ENCODE results near the gene LINGO3.
"Not testable (repeated sequence)": the region's sequence is repeated elsewhere in the genome, so short reads cannot be mapped to it uniquely, and the experiment has no call there.

Gene LINGO3

GRCh38 chr19:2302319-2303210, 5.4 kb downstream of the LINGO3 start:
- peak; percentile 28 for DNase-seq

- DNase-seq, result no peak
Observed at GRCh38 chr19:2300533-2300932, 7.4 kb downstream of the LINGO3 start.

GRCh38 chr19:2296141-2296540, 11.8 kb downstream of the LINGO3 start:
- no peak for DNase-seq

GRCh38 chr19:2294687-2295335, 13.1 kb downstream of the LINGO3 start:
- no peak for DNase-seq

GRCh38 chr19:2291185-2291751, 16.7 kb downstream of the LINGO3 start:
- DNase-seq, result no peak

GRCh38 chr19:2290441-2291184, 17.3 kb downstream of the LINGO3 start:
- DNase-seq, result no peak

- peak; percentile 59 for DNase-seq
Observed at GRCh38 chr19:2289714-2290435, 18.1 kb downstream of the LINGO3 start.

GRCh38 chr19:2288818-2289713, 18.9 kb downstream of the LINGO3 start:
- DNase-seq, result no peak

- no peak for DNase-seq
Observed at GRCh38 chr19:2288338-2288817, 19.6 kb downstream of the LINGO3 start.

GRCh38 chr19:2287585-2288337, 20.2 kb downstream of the LINGO3 start:
- no peak for DNase-seq

GRCh38 chr19:2286402-2287140, 21.4 kb downstream of the LINGO3 start:
- no peak for DNase-seq

GRCh38 chr19:2283835-2284507, 24.0 kb downstream of the LINGO3 start:
- no peak for DNase-seq

GRCh38 chr19:2282862-2283237, 25.1 kb downstream of the LINGO3 start:
- no peak for DNase-seq

GRCh38 chr19:2282062-2282861, 25.7 kb downstream of the LINGO3 start, which contains the start of gene PEAK3:
TSS of gene PEAK3 (minus strand) at chr19:2282175. CDS start at chr19:2280931, 1,244 bp downstream.
- peak; percentile 54 for DNase-seq

- DNase-seq, result not testable (repeated sequence)
Observed at GRCh38 chr19:2281265-2282061, 26.5 kb downstream of the LINGO3 start.

GRCh38 chr19:2280633-2281264, 27.2 kb downstream of the LINGO3 start:
- DNase-seq, result no peak

Data from stimulated activated CD8-positive, alpha-beta memory T cell treated with anti-CD3 and anti-CD28 coated beads, Interleukin-4, amount 100 ng/mL, for 48 hours (primary cell).